CD14-positive monocyte (primary cell): ENCODE measurements around the gene ADTRP. TPM values are rescaled to one million over a fixed set of nuclear protein-coding genes. Genes with fewer than 3 reads are reported as not detected.

Experiments
- DNase-seq, 3 donors: peaks; one replicate each; pipeline ENCODE4 v3.0.0-alpha.2; 2011 to 2022
- H2AFZ ChIP-seq: 2 replicates; pipeline ENCODE4 v1.6.0; 2012; ENCODE audit warnings: mild to moderate bottlenecking, low read depth, low read length, inconsistent platforms; ENCODE audit not compliant: insufficient read depth, poor library complexity, severe bottlenecking
- H3K27ac ChIP-seq, 2 donors: 1 replicate in 1 of 2; 2 replicates in 1 of 2; pipeline ENCODE4 v1.5.1; 2012 to 2013; ENCODE audit warnings: low read length in 2 of 2, control low read depth in 1 of 2, inconsistent platforms in 1 of 2, low read depth in 1 of 2, mild to moderate bottlenecking in 1 of 2
- H3K27me3 ChIP-seq, 2 donors: one replicate each; pipeline versions ENCODE4 v1.6.0 to v1.6.1; 2011 to 2013; ENCODE audit warnings: low read length in 2 of 2; ENCODE audit not compliant: control insufficient read depth in 2 of 2, insufficient read depth in 2 of 2
- H3K36me3 ChIP-seq, 2 donors: replicated peaks in 1 of 2; 1 replicate in 1 of 2; 2 replicates in 1 of 2; pipeline versions ENCODE4 v1.5.1 to v1.6.1; 2012 to 2013; ENCODE audit warnings: low read length in 2 of 2, control low read depth in 1 of 2, inconsistent platforms in 1 of 2, mild to moderate bottlenecking in 1 of 2; ENCODE audit not compliant: insufficient read depth in 2 of 2, control insufficient read depth in 1 of 2
- H3K4me1 ChIP-seq, 2 donors: 1 replicate in 1 of 2; 2 replicates in 1 of 2; pipeline versions ENCODE4 v1.5.1 to v1.6.1; 2012 to 2013; ENCODE audit warnings: low read length in 2 of 2, control low read depth in 1 of 2, inconsistent platforms in 1 of 2, mild to moderate bottlenecking in 1 of 2, moderate library complexity in 1 of 2; ENCODE audit not compliant: insufficient read depth in 2 of 2, control insufficient read depth in 1 of 2
- H3K4me2 ChIP-seq: replicated peaks from 2 replicates; pipeline ENCODE3; 2012; ENCODE audit warnings: low read length, moderate library complexity, mild to moderate bottlenecking; ENCODE audit not compliant: poor library complexity, severe bottlenecking; ENCODE audit errors: extremely low read depth
- H3K4me3 ChIP-seq, 3 experiments: fragments of 200-600 bp in 1 of 3; sonication (generic) in 1 of 3; replicated peaks in 1 of 3; 1 replicate in 2 of 3; 2 replicates in 1 of 3; pipeline ENCODE4 v1.5.1; 2011 to 2013; ENCODE audit warnings: low read length in 3 of 3, mild to moderate bottlenecking in 3 of 3, control low read depth in 2 of 3, low read depth in 2 of 3, inconsistent platforms in 1 of 3, moderate library complexity in 1 of 3
- H3K79me2 ChIP-seq: 2 replicates; pipeline ENCODE4 v1.6.0; 2012; ENCODE audit warnings: mild to moderate bottlenecking, control low read depth, inconsistent platforms, low read length, moderate library complexity; ENCODE audit not compliant: insufficient read depth
- H3K9ac ChIP-seq: 2 replicates; pipeline ENCODE4 v1.6.0; 2017; ENCODE audit warnings: low read length, mild to moderate bottlenecking; ENCODE audit not compliant: insufficient read depth, poor library complexity, severe bottlenecking
- H3K9me3 ChIP-seq, 2 donors: replicated peaks in 1 of 2; 1 replicate in 1 of 2; 2 replicates in 1 of 2; pipeline versions ENCODE4 v1.5.1 to v1.6.1; 2012 to 2013; ENCODE audit warnings: low read length in 2 of 2, control low read depth in 1 of 2; ENCODE audit not compliant: control insufficient read depth in 1 of 2, insufficient read depth in 1 of 2
- H4K20me1 ChIP-seq: 2 replicates; pipeline ENCODE4 v1.6.0; 2012; ENCODE audit warnings: mild to moderate bottlenecking, low read length, control low read depth, moderate library complexity; ENCODE audit not compliant: insufficient read depth
- H3K27ac Mint-ChIP-seq, 7 donors: one replicate each; pipeline ENCODE4 v1.8.0; 2020; ENCODE audit warnings: mild to moderate bottlenecking in 7 of 7, mixed read lengths in 7 of 7, moderate library complexity in 6 of 7, inconsistent platforms in 2 of 7
- H3K27me3 Mint-ChIP-seq, 3 donors: one replicate each; pipeline ENCODE4 v1.8.0; 2021 to 2022; ENCODE audit warnings: low read depth in 3 of 3, mild to moderate bottlenecking in 3 of 3, mixed read lengths in 3 of 3, moderate library complexity in 3 of 3, inconsistent platforms in 1 of 3
- H3K36me3 Mint-ChIP-seq, 2 donors: one replicate each; pipeline ENCODE4 v1.8.0; 2020; ENCODE audit warnings: mixed read lengths in 2 of 2, inconsistent platforms in 1 of 2, mild to moderate bottlenecking in 1 of 2
- H3K4me1 Mint-ChIP-seq: one replicate; pipeline ENCODE4 v1.8.0; 2020; ENCODE audit warnings: mild to moderate bottlenecking, mixed read lengths
- H3K4me3 Mint-ChIP-seq, 2 donors: one replicate each; pipeline ENCODE4 v1.8.0; 2020; ENCODE audit warnings: mild to moderate bottlenecking in 2 of 2, mixed read lengths in 2 of 2, moderate library complexity in 1 of 2
- H3K9me3 Mint-ChIP-seq, 7 donors: one replicate each; pipeline ENCODE4 v1.8.0; 2020 to 2022; ENCODE audit warnings: mixed read lengths in 7 of 7, mild to moderate bottlenecking in 6 of 7, moderate library complexity in 6 of 7, inconsistent platforms in 2 of 7
- WGBS: methylation state at CpG from one replicate; pipeline ENCODE4 v1.1.5; 2013; ENCODE audit warnings: missing lambda C conversion rate; ENCODE audit not compliant: insufficient coverage; 5-methylcytosine and 5-hydroxymethylcytosine counted together
- intact Hi-C, 2 donors: fragments of 100-400 bp; cut with micrococcal nuclease; formaldehyde crosslinking; loops; one replicate each; pipeline versions ENCODE4 v1.15.0 to v1.15.1; 2023
- polyA plus RNA-seq, 3 donors: library from polyadenylated mRNA; depleted of rRNA in 1 of 3; unstranded in 2 of 3; stranded (reverse) in 1 of 3; fragments of 300-500 nt in 2 of 3; fragments of >200 nt in 1 of 3; fragmentation: Illumina TruSeq in 2 of 3; gene quantifications; 1 replicate in 2 of 3; 2 replicates in 1 of 3; pipeline ENCODE4 v1.2.3, GENCODE V29; 2012 to 2021
- TF ChIP-seq, protein P1 (sequence below): fragments of 200-600 bp; IDR thresholded peaks from one replicate; pipeline ENCODE4 v1.8.0; 2022; ENCODE audit warnings: antibody characterized with exemption, mild to moderate bottlenecking

Gene ADTRP
- polyA plus RNA-seq, 3 donors = 0.04 to 0.20 TPM; not detected in 1

DNA sequence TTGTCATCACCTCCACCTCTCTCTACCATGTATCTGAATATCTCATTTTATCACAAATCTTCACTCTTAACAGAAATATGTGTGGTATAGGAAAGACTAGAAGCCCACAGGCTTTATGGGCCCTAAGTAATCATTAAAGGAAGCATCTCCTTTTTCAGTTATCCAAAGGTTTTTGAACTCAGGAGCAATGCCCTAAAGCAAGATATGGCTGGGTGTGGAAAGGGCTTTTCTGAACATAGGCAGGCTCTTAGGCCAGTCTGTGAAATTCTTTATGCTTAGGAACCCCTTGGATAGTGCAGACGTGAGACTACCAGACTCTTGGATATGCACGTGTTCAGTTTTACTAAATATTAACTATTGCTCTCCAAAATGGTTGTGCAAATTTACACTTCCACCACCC is 99.5 kb downstream of the ADTRP start:
- no peaks in the 10 kb centered on the region for H4K20me1 ChIP-seq
- H3K79me2 ChIP-seq = no peaks in the 10 kb centered on the region
- H3K4me1 ChIP-seq = peaks cover 0 to 5% of the 10 kb centered on the region in 2 donors
- 100% methylated on average over 2 of the region's 2 CpGs for WGBS
- no peaks in the 10 kb centered on the region for H3K36me3 Mint-ChIP-seq
- no peak overlapping the region for H3K27ac ChIP-seq
- peaks cover 8 to 11% of the 10 kb centered on the region in 2 donors for H3K9me3 ChIP-seq
- H3K4me2 ChIP-seq = no peak overlapping the region
- no peak overlapping the region for H2AFZ ChIP-seq
- no peak overlapping the region for H3K4me3 Mint-ChIP-seq
- H3K27me3 ChIP-seq = no peaks in the 10 kb centered on the region
- H3K36me3 ChIP-seq = no peaks in the 10 kb centered on the region
- H3K27me3 Mint-ChIP-seq = no peaks in the 10 kb centered on the region
- TF ChIP-seq, protein P1, sequence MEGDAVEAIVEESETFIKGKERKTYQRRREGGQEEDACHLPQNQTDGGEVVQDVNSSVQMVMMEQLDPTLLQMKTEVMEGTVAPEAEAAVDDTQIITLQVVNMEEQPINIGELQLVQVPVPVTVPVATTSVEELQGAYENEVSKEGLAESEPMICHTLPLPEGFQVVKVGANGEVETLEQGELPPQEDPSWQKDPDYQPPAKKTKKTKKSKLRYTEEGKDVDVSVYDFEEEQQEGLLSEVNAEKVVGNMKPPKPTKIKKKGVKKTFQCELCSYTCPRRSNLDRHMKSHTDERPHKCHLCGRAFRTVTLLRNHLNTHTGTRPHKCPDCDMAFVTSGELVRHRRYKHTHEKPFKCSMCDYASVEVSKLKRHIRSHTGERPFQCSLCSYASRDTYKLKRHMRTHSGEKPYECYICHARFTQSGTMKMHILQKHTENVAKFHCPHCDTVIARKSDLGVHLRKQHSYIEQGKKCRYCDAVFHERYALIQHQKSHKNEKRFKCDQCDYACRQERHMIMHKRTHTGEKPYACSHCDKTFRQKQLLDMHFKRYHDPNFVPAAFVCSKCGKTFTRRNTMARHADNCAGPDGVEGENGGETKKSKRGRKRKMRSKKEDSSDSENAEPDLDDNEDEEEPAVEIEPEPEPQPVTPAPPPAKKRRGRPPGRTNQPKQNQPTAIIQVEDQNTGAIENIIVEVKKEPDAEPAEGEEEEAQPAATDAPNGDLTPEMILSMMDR = no peak
- no peak overlapping the region for H3K4me3 ChIP-seq
- H3K4me1 Mint-ChIP-seq = peaks cover 2% of the 10 kb centered on the region
- no peak overlapping the region for H3K27ac Mint-ChIP-seq
- peaks cover 2 to 23% (median 10%) of the 10 kb centered on the region in 7 donors for H3K9me3 Mint-ChIP-seq
- intact Hi-C loops = no loop called here
- no peak for DNase-seq
- no peak overlapping the region for H3K9ac ChIP-seq

DNA sequence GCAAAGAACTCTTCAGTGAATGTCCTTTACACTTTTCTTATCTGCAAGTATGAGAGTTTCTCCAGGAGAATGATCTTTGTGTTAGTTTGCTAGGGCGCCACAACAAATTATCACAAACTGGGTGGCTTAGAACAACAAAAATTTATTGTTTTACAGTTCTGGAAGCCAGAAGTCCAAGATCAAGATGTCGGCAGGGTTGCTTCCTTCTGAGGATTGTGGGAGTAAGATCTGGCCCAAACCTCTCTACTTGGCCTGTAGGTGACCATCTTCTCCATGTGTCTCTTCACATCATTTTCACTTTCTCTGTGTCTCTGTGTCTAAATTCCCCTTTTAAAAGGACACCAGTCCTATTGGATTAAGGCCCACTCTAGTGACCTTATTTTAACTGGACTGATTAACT is 103.0 kb downstream of the ADTRP start:
- Histone ChIP-seq H3K27me3 (no peaks in the 10 kb centered on the region), H3K4me2 (no peak overlapping the region), H3K27ac (no peak overlapping the region), H3K79me2 (no peaks in the 10 kb centered on the region), H4K20me1 (no peaks in the 10 kb centered on the region), H3K9ac (no peak overlapping the region), H3K36me3 (no peaks in the 10 kb centered on the region), H3K4me1 (no peaks in the 10 kb centered on the region), H3K9me3 (peaks cover 6% of the 10 kb centered on the region in 2 donors), H3K4me3 (no peak overlapping the region), H2AFZ (no peak overlapping the region)
- TF ChIP-seq, protein P1 = peak; percentile 34
- WGBS = no CpG with 5 or more reads among the region's 2 CpGs
- no peaks in the 10 kb centered on the region for H3K4me1 Mint-ChIP-seq
- H3K36me3 Mint-ChIP-seq = no peaks in the 10 kb centered on the region
- intact Hi-C loops = no loop called here
- no peak overlapping the region for H3K4me3 Mint-ChIP-seq
- peak in 2 of 3 donors; percentile 41 to 46 for DNase-seq
- peaks cover 2 to 18% (median 5%) of the 10 kb centered on the region in 7 donors for H3K9me3 Mint-ChIP-seq
- H3K27me3 Mint-ChIP-seq = no peaks in the 10 kb centered on the region
- no peak overlapping the region for H3K27ac Mint-ChIP-seq
